ENCODE data around the gene NRXN3.

Gene NRXN3

DNA sequence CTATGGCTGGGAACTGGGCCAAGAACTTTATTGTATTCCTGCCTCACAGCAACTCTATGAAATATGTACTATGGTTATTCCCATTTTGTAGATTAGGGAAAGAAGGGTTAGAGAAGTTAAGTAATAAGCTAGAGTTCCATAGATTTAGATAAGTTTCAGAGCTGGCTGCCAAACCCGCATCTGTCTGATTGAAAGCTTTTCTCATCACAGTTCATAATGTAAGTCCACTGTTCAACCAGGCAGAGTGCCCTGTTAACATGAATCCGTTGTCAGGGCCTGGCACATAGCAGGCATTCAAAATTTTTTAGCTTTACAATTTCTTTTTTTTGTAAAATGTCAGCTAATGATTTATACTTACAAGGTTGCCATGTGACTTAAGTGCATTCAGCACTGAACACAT lies 467.3 kb downstream of the NRXN3 start:
- no peak for DNase-seq (ENCODE audit: low read depth)

DNA sequence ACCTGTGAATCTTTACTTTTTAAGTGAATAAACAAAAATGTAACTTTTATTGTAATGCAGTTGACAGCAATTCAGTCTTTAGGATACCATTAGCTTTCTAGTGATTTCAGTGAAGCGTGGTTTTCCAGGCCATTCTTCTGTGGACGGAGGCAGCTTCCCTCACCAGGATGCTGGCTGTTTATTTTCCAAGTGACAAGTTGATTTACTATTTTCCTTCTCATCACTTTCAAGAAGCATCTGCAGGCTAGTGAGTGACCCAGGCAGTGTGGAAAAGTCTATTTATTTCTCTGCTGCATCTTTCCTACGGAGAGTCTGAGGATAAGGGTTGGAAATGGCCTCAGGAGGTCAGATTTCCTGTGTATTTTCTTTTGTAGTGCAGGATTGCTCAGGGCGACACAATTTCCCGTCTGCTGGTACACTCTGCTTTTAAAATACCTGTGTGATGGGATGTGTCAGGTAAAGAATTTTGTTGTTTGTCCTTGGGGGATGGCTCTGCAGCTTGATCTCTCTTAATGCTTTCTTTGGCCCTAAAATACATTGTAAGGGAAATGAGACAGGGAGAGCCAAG lies 467.8 kb downstream of the NRXN3 start:
- DNase-seq (ENCODE audit: low read depth), result no peak

DNA sequence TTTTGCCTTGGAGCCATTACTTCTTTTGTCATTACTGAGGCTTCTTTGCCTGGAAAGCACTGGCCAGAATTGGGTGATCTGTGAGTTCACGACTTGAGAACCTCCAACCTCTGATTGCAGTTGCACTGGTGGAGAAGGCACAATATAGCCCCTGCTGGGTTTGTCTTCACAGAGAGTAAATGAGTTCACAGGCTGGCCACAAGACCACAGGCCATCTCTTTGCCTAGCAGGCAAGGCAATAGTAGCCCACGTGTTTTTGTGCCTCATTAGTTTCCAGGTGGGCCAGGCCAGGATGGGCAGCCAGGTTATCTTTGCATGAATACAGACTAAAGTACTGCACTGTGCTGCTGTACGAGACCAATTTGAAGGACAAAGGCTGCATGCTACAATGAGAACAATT lies 468.8 kb downstream of the NRXN3 start:
- DNase-seq (ENCODE audit: low read depth), result no peak

DNA sequence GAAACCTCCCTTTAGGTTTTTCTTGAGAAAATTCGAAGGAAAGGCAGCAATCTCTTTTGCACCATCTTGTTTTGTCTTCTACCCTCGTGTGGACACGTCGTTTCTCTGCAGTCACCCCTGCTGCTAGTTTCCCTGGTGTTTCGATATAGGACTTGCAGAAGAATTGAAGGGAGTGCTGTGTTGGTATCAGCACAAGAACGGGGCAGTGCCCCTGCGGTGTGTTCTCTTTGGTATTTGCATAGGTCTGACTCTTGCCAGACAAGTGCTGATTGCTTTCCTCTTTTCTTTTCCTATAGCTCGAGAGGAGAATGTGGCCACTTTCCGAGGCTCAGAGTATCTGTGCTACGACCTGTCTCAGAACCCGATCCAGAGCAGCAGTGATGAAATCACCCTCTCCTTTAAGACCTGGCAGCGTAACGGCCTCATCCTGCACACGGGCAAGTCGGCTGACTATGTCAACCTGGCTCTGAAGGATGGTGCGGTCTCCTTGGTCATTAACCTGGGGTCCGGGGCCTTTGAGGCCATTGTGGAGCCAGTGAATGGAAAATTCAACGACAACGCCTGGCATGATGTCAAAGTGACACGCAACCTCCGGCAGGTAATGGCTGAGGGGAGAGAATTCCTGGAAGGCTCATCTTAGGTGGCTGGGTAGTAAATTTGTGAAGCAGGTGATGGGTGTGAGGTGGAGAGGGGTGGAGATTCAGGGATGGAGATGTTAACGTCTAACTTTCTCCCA lies 474.8 kb downstream of the NRXN3 start:
- DNase-seq (ENCODE audit: low read depth), result no peak

DNA sequence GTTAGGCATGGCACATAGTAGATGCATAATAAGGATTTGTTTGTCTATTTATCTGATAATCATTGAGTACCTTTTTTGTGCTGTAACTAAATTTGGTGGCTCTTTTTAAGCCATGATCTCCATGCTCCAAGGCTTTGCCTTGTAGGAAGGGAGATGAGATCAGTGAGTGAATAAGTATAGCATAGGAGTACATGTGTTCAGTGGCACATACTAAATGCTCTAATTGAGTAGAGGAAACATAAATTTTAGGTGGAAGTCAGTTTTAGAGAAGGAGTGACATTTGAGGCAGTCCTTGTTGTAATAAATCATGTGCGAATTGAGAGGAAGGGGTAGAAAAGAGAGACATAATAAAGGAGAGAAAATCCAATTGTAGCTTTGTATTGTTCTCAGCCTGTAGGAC lies 482.6 kb downstream of the NRXN3 start:
- DNase-seq (ENCODE audit: low read depth), result no peak

DNA sequence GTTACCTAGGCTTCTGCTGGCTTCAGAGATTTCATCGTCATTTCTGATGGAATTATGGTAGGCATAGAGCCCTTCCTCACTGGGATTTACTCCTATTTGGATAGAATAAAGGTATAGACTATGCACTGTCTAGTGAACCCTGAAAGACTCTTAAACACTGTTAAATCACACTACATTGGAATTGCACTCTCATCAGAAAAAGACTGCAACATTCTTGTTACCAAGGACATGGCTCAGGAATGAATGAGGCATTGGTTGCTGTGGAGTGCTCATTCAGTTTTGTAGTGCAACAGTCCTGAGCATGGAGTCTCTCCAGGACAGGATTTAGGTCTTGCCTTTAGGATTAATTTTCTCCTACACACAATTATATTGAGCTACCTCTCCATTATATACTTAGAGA lies 483.0 kb downstream of the NRXN3 start:
- DNase-seq (ENCODE audit: low read depth), result no peak

DNA sequence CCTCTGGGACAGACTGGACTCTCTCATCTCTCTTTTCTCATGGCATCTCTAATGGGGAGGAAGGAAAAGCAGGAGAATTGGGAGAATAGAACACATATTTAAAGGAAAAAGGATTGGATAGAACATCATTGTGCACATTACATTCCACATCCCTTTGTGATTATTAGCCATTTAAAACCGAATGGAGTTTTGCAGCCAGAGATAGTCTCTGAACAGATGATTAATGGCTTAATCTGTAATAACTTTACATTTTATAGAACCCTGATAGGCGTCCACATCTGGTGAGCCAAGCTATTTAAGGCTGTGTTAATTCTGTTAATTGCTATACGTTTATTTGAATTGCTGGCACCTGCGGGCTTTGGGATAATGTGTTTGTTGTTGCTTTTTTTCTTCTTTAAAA lies 487.3 kb downstream of the NRXN3 start:
- DNase-seq (ENCODE audit: low read depth), result no peak

DNA sequence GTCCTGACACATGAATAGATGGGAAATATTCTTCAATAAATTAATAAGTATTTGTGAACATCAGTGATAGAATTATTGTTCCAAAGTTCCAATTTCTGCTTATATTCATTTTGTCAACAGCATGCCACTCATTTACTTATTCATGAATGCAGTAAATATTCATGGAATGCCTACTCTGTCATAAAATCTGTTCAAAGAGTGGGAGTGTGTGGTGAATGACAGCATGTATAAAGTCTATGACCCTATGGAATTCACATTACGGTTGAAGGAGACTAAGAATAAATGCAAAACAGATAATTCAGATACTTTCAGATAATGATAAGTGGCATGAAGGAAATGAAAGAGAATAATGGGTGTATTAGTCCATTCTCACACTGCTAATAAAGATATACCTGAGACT lies 494.7 kb downstream of the NRXN3 start:
- DNase-seq (ENCODE audit: low read depth), result no peak

DNA sequence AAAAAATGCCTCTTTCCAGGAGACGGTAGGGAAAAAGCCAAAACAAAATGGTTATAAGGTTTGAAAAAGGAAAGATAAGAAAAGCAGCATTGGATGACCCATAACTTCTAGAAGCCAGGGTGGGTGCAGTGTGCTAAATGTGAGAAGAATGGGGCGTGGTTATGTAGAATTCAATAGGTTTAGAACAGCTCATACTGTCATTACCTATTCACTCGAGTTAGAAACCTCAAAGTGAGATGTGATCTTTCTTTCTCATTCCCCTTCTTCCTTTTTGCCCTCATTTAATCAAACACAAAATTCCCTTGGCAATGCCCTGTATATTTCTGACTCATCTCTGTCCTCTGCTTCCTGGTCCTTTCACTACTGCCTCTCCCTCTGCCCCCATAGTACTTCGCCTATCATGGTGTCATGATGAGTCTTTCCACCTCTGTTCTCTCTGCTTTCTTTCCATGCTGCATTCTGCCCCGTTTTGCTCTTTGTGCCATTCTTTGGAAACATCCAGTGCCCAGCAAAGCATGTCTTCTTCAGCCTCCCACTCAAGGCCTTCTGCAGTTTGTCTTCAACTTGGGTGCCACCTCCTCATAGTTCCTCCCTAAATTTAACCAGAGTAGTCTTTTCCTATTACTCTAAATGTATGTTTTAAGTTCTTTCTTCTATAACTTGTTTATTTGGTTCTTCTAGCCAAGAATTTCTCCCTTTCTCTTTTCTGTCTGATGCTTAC lies 496.3 kb downstream of the NRXN3 start:
- DNase-seq (ENCODE audit: low read depth), result no peak

DNA sequence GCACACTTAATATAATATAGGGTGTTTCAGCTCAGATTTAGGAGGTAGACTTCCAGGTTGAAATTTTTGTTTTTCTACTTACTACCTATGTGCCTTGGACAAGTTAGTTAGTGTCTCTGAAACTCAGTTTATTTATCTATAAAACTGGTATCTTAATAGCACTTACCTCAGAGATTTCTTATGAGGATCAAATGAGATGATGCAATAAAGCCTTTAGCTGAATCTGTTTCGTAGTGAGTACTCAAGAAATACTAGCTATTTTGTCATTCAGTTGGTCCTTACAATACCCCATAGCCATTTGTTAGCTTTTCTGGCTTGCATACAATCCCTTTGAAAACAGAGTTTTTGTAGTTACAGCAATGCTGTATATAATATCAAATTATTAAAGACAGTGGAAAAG lies 497.0 kb downstream of the NRXN3 start:
- DNase-seq (ENCODE audit: low read depth), result no peak

DNA sequence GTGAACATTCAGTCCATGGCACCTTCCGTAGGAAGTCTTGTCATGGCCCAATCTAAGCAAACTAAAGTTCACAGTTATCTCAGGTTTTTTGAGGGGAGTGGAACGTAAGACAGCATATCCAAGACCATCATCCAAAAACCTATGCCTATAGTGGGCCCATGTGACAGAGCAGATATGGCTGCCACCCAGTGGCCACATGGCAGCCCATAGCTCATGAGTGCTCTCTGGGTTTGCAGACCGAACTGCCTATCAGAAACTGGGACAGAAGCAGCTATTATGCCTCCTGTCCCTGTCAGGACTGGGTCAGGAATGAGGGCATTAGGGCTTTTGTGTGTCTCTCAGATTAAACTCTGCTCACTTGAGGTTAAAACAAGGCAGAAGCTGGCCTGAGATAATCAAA lies 503.7 kb downstream of the NRXN3 start:
- DNase-seq (ENCODE audit: low read depth), result no peak

DNA sequence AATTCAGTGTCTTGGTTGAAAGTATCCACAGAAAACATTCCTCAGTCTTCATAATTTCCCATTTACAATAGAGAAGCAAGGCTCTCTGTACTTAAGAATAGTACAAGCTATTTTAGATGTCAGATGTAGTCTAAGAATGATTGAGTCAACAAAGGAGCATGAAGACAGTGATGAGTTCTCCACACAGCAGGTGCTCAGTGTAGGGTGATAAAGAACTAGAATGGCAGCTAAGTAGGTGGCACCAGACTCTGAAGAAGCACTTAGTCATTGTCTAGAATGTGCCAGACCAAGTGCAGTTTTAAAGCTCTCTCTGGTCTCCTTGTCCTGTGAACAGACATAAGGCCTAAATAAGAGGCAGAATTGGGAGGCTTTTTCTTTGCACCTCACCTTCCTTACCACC lies 504.6 kb downstream of the NRXN3 start:
- DNase-seq (ENCODE audit: low read depth), result no peak

DNA sequence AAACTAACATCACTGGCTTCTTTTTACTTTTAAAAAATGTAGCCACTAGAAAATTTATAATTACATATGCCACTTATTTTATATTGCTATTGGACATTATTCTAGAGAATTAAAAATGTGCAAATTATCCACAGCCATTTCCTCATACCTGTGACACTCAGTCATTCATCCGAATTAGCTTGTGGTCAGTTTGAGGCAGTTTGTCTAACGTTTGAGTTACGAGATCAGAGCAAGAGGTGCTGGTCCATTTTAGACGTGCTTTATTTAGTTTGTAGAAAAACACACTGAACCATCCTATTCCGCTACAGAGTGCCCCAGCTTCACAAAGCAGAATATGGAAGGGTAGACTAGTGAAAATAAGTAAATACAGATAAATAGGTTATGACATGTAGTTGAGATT lies 513.0 kb downstream of the NRXN3 start:
- no peak for DNase-seq (ENCODE audit: low read depth)

DNA sequence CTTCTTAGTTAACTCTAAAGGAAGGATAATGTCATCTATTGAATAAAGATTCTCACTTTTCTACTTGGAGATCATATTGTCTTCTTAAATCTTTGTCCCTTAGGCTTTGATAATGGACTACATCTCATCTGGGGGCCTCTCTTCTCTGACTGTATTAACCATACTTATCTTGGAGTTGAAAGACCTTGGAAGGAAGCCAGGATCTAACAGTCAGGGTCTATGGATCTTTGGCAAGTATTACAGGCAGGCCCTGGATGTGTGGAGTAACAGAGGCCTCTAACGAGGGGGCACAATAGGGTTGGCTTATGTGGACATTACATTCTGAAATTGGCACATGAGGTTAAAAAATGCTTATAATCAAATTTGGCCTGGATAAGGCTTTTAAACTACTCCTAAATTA lies 513.8 kb downstream of the NRXN3 start:
- DNase-seq (ENCODE audit: low read depth), result no peak

DNA sequence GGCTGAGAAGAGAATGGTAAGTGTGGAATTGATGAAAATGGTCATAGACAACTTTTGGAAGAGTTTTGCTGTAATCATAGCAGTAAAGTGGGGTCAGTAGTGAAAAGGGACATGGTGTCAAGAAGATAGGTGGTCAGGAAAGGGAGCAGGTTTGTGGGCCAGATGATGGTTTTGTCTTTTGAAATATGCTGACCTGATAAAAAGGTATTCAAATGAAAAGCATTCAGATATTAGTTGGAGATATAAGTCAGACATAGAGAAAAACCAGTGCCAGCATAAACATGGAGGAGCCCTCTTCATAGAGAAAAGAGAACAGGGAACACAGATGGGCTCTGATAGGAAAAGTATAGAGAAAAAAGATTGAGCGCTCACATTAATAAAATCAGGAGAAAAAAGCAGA lies 518.3 kb downstream of the NRXN3 start:
- DNase-seq (ENCODE audit: low read depth), result no peak

DNA sequence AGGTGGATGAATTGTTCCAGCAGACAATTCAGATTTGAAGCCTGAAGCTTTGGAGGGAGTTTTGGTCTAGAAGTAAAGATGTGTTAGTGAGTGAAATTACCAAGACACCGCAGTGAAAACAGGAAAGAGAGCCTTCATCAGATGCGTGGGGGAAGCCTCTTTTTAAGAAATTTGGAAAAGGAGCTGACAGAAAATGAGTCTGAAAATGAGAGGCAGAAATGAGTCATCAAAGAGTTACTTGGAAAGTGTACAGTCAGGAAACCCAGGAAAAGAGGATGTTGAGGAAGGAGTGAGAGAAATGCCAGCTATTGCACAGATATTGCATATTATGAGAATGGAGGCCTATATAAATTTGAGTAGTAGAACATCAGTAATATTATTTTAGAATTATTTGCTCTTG lies 520.7 kb downstream of the NRXN3 start:
- no peak for DNase-seq (ENCODE audit: low read depth)

DNA sequence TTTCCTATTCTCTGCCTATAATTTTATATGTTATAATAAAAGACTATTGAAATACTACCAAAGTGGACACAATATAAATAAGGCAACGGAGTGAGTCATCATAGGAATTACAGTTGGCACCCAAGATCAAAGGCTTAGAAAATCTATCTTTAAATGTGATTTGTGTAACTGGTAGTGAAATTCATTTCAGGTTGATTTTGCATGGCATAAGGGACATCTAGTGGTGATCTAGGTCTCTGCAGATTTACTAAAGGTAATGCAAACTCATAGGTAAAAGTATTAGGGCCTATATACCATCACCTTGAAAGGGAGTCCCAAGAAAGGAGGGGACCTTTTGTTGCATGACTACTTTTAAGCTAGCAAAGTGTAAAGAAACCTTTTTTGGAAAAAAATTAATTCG lies 527.2 kb downstream of the NRXN3 start:
- DNase-seq (ENCODE audit: low read depth), result no peak

DNA sequence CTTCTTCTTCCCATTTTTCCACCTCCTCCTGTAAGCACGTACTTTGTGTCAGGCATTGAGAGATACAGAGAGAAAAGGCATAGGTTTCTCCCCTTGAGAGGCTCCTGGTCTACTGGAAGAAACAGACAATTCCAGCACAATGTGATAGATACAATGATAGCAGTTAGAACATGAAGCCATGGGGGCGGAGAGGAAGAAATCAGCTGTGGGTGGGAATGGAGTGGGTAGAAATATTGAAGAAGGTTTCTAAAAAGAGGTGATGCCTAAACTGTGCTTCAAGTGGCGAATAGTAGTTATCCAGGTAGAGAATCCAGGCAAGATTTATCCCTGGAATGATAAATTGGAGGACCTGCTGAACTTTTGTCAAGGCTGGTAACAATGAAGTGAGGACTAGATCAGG lies 528.8 kb downstream of the NRXN3 start:
- DNase-seq (ENCODE audit: low read depth), result no peak

DNA sequence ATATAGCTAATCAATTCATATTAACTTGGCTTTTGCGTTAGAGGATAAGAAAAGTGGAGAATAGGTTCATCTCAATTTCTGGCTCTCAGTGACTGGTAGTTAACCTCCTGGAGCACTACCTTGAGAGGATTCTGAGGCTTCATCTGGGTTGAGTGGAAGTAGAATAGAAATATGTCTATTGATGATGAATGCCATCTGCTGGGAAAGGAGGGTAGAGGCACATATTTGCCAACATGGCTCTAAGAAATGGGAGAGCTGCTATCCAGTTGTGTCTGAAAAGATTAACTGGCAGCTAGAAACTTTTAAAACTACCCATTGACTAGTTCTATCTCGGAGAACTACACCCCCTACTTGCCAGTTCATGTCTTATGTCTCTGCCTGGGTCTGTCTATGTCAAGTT lies 530.1 kb downstream of the NRXN3 start:
- DNase-seq (ENCODE audit: low read depth), result no peak

DNA sequence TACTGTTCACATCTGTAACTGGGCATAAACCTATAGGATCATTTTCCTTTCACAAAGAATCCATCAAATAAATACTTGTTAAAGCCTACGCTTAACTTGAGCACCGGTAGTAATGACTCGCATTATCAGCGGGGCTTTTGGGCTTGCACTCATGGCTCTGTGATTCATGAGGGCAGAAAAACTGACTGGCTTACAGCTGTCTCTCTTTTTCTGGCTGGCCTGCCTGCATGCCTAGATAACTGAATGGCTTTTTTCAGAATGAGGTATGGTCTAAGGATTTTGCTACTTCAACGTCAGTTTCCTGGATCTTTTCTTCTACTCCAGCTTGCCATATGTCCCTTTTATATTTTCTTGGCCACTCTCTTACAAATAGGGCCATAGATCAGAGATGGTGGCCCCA lies 531.1 kb downstream of the NRXN3 start:
- DNase-seq (ENCODE audit: low read depth), result no peak

DNA sequence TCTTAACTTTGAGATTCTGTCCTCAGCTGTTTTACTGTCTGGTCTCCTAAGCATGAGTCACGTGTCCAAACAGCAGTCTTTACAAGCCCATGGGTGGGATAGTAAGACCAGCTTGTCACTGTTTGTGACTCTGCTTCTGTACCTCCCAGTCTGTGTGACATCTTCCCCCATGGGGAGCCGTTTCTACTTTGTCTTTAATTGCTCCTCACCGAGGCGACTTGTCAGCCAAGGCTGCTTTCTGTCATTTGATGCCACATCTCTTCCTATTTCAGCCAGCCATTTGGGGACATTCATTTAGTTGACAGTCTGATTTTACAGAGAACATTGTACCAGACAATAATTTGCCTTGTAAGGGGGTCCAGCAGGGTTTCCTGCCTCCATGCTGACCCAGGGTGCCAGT lies 534.8 kb downstream of the NRXN3 start:
- no peak for DNase-seq (ENCODE audit: low read depth)

DNA sequence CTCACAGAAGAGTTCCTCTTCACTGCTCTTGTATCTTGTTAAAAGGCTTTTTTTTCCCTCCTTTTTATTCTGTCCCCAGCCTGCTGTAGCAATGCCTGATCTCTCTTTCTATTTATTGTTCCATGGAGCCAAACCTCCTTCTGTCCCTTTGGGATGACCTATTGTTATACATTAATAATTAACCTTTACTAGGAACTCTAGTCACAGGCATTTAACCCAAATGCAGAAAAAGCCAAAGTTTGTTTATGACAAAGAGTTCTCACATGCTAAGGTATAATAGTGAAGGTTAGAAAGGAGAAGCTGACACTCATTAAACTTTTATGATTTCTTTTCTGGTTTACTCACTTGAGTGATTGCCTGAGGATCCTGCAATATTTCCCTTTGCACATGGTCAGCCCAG lies 535.8 kb downstream of the NRXN3 start:
- no peak for DNase-seq (ENCODE audit: low read depth)

DNA sequence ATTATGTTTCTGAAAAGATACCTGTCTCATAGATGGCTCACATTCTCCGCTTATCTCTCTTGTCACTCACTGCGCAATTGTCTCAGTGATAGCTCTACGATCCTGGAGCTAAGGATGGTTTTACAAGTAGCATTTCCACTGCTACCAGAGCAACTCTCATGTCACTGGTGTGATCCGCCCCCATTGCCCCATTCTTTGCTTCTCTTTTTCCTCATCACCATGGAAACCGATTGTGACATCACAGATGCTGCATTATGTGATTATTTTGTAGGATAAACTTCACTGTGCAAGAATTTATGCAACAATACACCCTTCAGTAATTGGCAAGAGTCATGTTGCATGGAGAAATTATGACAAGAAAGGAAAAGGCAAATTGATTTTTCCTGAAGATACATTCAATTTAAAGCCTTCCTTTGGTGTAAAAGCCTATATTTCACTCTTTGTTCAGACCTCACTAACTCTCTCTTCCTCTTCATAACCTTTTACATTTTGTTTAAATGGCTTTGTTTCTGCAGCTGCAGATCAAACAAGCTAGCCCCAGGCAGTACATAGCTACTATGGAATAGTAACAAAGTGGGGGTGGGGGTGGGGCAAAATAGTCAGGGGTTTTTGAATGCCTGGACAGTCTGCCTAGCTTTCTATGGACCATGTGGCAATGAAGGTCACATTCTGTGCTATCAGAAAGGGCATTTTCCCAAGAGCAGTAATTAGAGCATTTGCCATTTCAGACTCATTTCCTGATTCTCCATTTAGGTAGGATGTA lies 539.8 kb downstream of the NRXN3 start:
- DNase-seq (ENCODE audit: low read depth), result no peak

Measured in stimulated activated CD8-positive, alpha-beta memory T cell treated with anti-CD3 and anti-CD28 coated beads, Interleukin-15, amount 100 ng/mL, for 24 hours (primary cell).